GM13977 (cell line): ENCODE results near the gene KLHL5.

Experiments
- DNase-seq: peaks from one replicate; pipeline ENCODE4 v3.0.0; 2012; ENCODE audit warnings: low spot score
- CTCF ChIP-seq: IDR thresholded peaks from 2 replicates; pipeline ENCODE4 v1.5.1; 2012; ENCODE audit warnings: mild to moderate bottlenecking, control low read depth; ENCODE audit not compliant: insufficient read depth; ENCODE audit errors: extremely low read depth, missing control alignments
- in situ Hi-C: fragments of 300-500 bp; cut with MboI; formaldehyde crosslinking; loops from one replicate; pipeline ENCODE4 v1.12.0; 2022; ENCODE audit warnings: low sequenced_read_pairs, low pct_unique_long_range_greater_than_20kb, mixed read lengths, inconsistent platforms; ENCODE audit not compliant: unreplicated experiment

The KLHL5 gene

GRCh38 chr4:39157520-39157919 is 95.5 kb downstream of the KLHL5 start:
- no peak for TF ChIP-seq CTCF
- no peak for DNase-seq
- in situ Hi-C loops, result no loop called here

- in situ Hi-C loops, result no loop called here
- DNase-seq, result no peak
- TF ChIP-seq CTCF, result no peak
These were observed 104.1 kb downstream of the KLHL5 start for GRCh38 chr4:39166177-39166576.

GRCh38 chr4:39166669-39167068 is 104.6 kb downstream of the KLHL5 start:
- no peak for TF ChIP-seq CTCF
- in situ Hi-C loops, result no loop called here
- no peak for DNase-seq

GRCh38 chr4:39169426-39169825 is 107.4 kb downstream of the KLHL5 start:
- no peak for TF ChIP-seq CTCF
- in situ Hi-C loops, result no loop called here
- DNase-seq, result no peak

GRCh38 chr4:39170301-39170700 is 108.3 kb downstream of the KLHL5 start:
- in situ Hi-C loops, result no loop called here
- no peak for TF ChIP-seq CTCF

More at GRCh38 chr4:39170301-39170700, 108.3 kb downstream of the KLHL5 start:
- DNase-seq, result no peak
